GM18520 (cell line): ENCODE measurements around the gene TIMM29.
"Not testable (repeated sequence)": the region's sequence is repeated elsewhere in the genome, so short reads cannot be mapped to it uniquely, and the experiment has no call there.

Experiments
- ATAC-seq: cut with Tn5 transposase; IDR thresholded peaks from one replicate; pipeline ENCODE4 v1.9.1; 2021; ENCODE audit not compliant: unreplicated experiment

TIMM29 gene

GRCh38 chr19:10936661-10937084 lies 8.1 kb downstream of the TIMM29 start:
- no peak for ATAC-seq

- ATAC-seq, result not testable (repeated sequence)
Observed at GRCh38 chr19:10941649-10942048, 13.0 kb downstream of the TIMM29 start.

GRCh38 chr19:10943412-10943811 lies 14.8 kb downstream of the TIMM29 start:
- not testable (repeated sequence) for ATAC-seq

GRCh38 chr19:10945264-10945663 lies 16.7 kb downstream of the TIMM29 start:
- ATAC-seq, result no peak

GRCh38 chr19:10946958-10947657 lies 18.5 kb downstream of the TIMM29 start:
- no peak for ATAC-seq

GRCh38 chr19:10952809-10953208 lies 24.2 kb downstream of the TIMM29 start:
- ATAC-seq, result no peak

GRCh38 chr19:10959277-10959968 lies 30.8 kb downstream of the TIMM29 start:
- ATAC-seq, result not testable (repeated sequence)

- ATAC-seq, result peak; percentile 78
Observed at GRCh38 chr19:10960314-10961072, 31.9 kb downstream of the TIMM29 start, which contains the start of gene SMARCA4. TSS of gene SMARCA4 (plus strand) at chr19:10961030. CDS start at chr19:10984152, 23,122 bp downstream.

GRCh38 chr19:10961073-10961860 lies 32.7 kb downstream of the TIMM29 start:
- peak; percentile 21 for ATAC-seq

GRCh38 chr19:10962863-10963262 lies 34.3 kb downstream of the TIMM29 start:
- ATAC-seq, result no peak

GRCh38 chr19:10963865-10964264 lies 35.3 kb downstream of the TIMM29 start:
- ATAC-seq, result no peak

- no peak for ATAC-seq
Observed at GRCh38 chr19:10964903-10965302, 36.3 kb downstream of the TIMM29 start.

- ATAC-seq, result no peak
Observed at GRCh38 chr19:10965398-10965797, 36.8 kb downstream of the TIMM29 start.

GRCh38 chr19:10966809-10967208 lies 38.2 kb downstream of the TIMM29 start:
- no peak for ATAC-seq

- ATAC-seq, result no peak
Observed at GRCh38 chr19:10968527-10969135, 40.0 kb downstream of the TIMM29 start.

GRCh38 chr19:10971107-10971726 lies 42.6 kb downstream of the TIMM29 start:
- ATAC-seq, result no peak

- ATAC-seq, result no peak
Observed at GRCh38 chr19:10975374-10976130, 46.9 kb downstream of the TIMM29 start.

GRCh38 chr19:10976131-10976892 lies 47.7 kb downstream of the TIMM29 start:
- ATAC-seq, result no peak

- ATAC-seq, result no peak
Observed at GRCh38 chr19:10977742-10978092, 49.1 kb downstream of the TIMM29 start.
